SK-N-SH treated with all-trans-retinoic acid at 6 μM for 48 hours (cell line): Measurements from ENCODE around the gene MSH5.

Source experiments
- ATAC-seq: fragments of 200-7000 bp; cut with Tn5 transposase; 3 replicates; pipeline ENCODE4 v1.9.1; 2020; ENCODE audit warnings: mild to moderate bottlenecking, moderate library complexity
- ARNTL ChIP-seq: fragments of 450-650 bp; formaldehyde crosslinking; IDR thresholded peaks from 2 replicates; pipeline ENCODE4 v1.5.0; 2020; ENCODE audit warnings: low read depth, mild to moderate bottlenecking, moderate library complexity, borderline replicate concordance
- BACH2 ChIP-seq: fragments of 250-450 bp; sonication (Bioruptor Pico); IDR thresholded peaks from 2 replicates; pipeline ENCODE4 v1.9.0; 2021; ENCODE audit warnings: mild to moderate bottlenecking, borderline replicate concordance
- CREB5 ChIP-seq: fragments of 250-450 bp; sonication (Bioruptor Pico); IDR thresholded peaks from 2 replicates; pipeline ENCODE4 v1.5.1; 2020; ENCODE audit warnings: low read depth, mild to moderate bottlenecking, moderate library complexity
- CSDC2 ChIP-seq: fragments of 250-450 bp; sonication (Bioruptor Pico); IDR thresholded peaks from 2 replicates; pipeline ENCODE4 v1.5.0; 2020; ENCODE audit warnings: mild to moderate bottlenecking, moderate library complexity
- ESRRG ChIP-seq: fragments of 250-450 bp; sonication (Bioruptor Pico); IDR thresholded peaks from 2 replicates; pipeline ENCODE4 v1.6.1; 2021; ENCODE audit warnings: mild to moderate bottlenecking
- GLIS3 ChIP-seq: fragments of 250-450 bp; sonication (Bioruptor Pico); IDR thresholded peaks from 2 replicates; pipeline ENCODE4 v1.5.0; 2020; ENCODE audit warnings: mild to moderate bottlenecking, moderate library complexity
- ISL1 ChIP-seq: fragments of 250-450 bp; sonication (Bioruptor Pico); IDR thresholded peaks from 2 replicates; pipeline ENCODE4 v2.1.2; 2022; ENCODE audit warnings: mild to moderate bottlenecking, moderate library complexity
- PATZ1 ChIP-seq: fragments of 250-450 bp; sonication (Bioruptor Pico); IDR thresholded peaks from 2 replicates; pipeline ENCODE4 v1.8.0; 2020; ENCODE audit warnings: mild to moderate bottlenecking, moderate library complexity, borderline replicate concordance
- POU6F1 ChIP-seq: fragments of 250-450 bp; sonication (Bioruptor Pico); IDR thresholded peaks from 2 replicates; pipeline ENCODE4 v1.8.0; 2021; ENCODE audit warnings: low read depth, mild to moderate bottlenecking, moderate library complexity, borderline replicate concordance
- PPARA ChIP-seq: fragments of 250-450 bp; sonication (Bioruptor Pico); IDR thresholded peaks from 2 replicates; pipeline ENCODE4 v1.5.0; 2020; ENCODE audit warnings: mild to moderate bottlenecking, borderline replicate concordance
- RARB ChIP-seq: fragments of 250-450 bp; sonication (Bioruptor Pico); IDR thresholded peaks from 2 replicates; pipeline ENCODE4 v1.8.0; 2021; ENCODE audit warnings: mild to moderate bottlenecking, moderate library complexity
- SNAI2 ChIP-seq: fragments of 250-450 bp; sonication (Bioruptor Pico); IDR thresholded peaks from 2 replicates; pipeline ENCODE4 v1.5.0; 2020; ENCODE audit warnings: mild to moderate bottlenecking, moderate library complexity
- TCF4 ChIP-seq: fragments of 250-450 bp; sonication (Bioruptor Pico); IDR thresholded peaks from 2 replicates; pipeline ENCODE4 v1.8.0; 2021; ENCODE audit warnings: mild to moderate bottlenecking, moderate library complexity, borderline replicate concordance
- TOX ChIP-seq: fragments of 250-450 bp; sonication (Bioruptor Pico); IDR thresholded peaks from 2 replicates; pipeline ENCODE4 v1.8.0; 2021; ENCODE audit warnings: mild to moderate bottlenecking, moderate library complexity, borderline replicate concordance
- TSHZ2 ChIP-seq: fragments of 250-450 bp; sonication (Bioruptor Pico); IDR thresholded peaks from 2 replicates; pipeline ENCODE4 v1.5.0; 2020; ENCODE audit warnings: mild to moderate bottlenecking, moderate library complexity
- ZFP3 ChIP-seq: fragments of 250-450 bp; sonication (Bioruptor Pico); IDR thresholded peaks from 2 replicates; pipeline ENCODE4 v1.5.0; 2020; ENCODE audit warnings: mild to moderate bottlenecking, moderate library complexity
- ZFP30 ChIP-seq: fragments of 450-650 bp; formaldehyde crosslinking; IDR thresholded peaks from 2 replicates; pipeline ENCODE4 v1.5.0; 2022; ENCODE audit warnings: mild to moderate bottlenecking, moderate library complexity
- ZNF565 ChIP-seq: fragments of 450-650 bp; formaldehyde crosslinking; conservative IDR thresholded peaks from 2 replicates; pipeline ENCODE4 v1.5.0; 2020; ENCODE audit warnings: low read depth, mild to moderate bottlenecking, moderate library complexity

The MSH5 gene

GRCh38 chr6:31727717-31728671, 11.8 kb upstream of the MSH5 start:
- TF ChIP-seq POU6F1 (no peak), ZFP30 (no peak), ZFP3 (CRISPR knock-in tag) (no peak), GLIS3 (no peak), TOX (CRISPR knock-in tag) (no peak), CSDC2 (CRISPR knock-in tag) (no peak), CREB5 (CRISPR knock-in tag) (no peak)
- no peak for ATAC-seq

- TF ChIP-seq BACH2 (CRISPR knock-in tag) (no peak), SNAI2 (peak; percentile 16; the same call in 1 of the 2 replicates)
- peak; percentile 57 for ATAC-seq
Observed at GRCh38 chr6:31728767-31729514, 10.9 kb upstream of the MSH5 start, which contains the start of gene DDAH2. Gene DDAH2, minus strand, starts transcription at chr6:31729299. Its CDS starts 138 bp downstream, at chr6:31729161.

- peak; percentile 87 for ATAC-seq
- TF ChIP-seq RARB (CRISPR knock-in tag), result 0 out of 2 replicates have a peak, but pooled peaks have one; percentile 48
- TF ChIP-seq ARNTL, result no peak
- TF ChIP-seq ISL1, result no peak
- TF ChIP-seq TCF4 (CRISPR knock-in tag), result no peak
- no peak for TF ChIP-seq TSHZ2 (CRISPR knock-in tag)
- no peak for TF ChIP-seq ESRRG
- no peak for TF ChIP-seq PPARA
Observed at GRCh38 chr6:31729515-31729978, 10.3 kb upstream of the MSH5 start.

- TF ChIP-seq ZNF565 (CRISPR knock-in tag), result no peak
- TF ChIP-seq ZFP3 (CRISPR knock-in tag), result peak; percentile 82
- no peak for TF ChIP-seq POU6F1
- TF ChIP-seq PATZ1 (CRISPR knock-in tag), result peak; percentile 75; the same call in 1 of the 2 replicates
- TF ChIP-seq BACH2 (CRISPR knock-in tag), result no peak
- no peak for TF ChIP-seq ARNTL
- peak; percentile 86 for ATAC-seq
Observed at GRCh38 chr6:31729979-31730630, 9.7 kb upstream of the MSH5 start.
